ENCODE measurements around the gene PLEKHG7. TPM values are rescaled to one million over a fixed set of nuclear protein-coding genes. Genes with fewer than 3 reads are reported as not detected.
"Not testable (repeated sequence)": the region's sequence is repeated elsewhere in the genome, so short reads cannot be mapped to it uniquely, and the experiment has no call there.

PLEKHG7 gene, protein sequence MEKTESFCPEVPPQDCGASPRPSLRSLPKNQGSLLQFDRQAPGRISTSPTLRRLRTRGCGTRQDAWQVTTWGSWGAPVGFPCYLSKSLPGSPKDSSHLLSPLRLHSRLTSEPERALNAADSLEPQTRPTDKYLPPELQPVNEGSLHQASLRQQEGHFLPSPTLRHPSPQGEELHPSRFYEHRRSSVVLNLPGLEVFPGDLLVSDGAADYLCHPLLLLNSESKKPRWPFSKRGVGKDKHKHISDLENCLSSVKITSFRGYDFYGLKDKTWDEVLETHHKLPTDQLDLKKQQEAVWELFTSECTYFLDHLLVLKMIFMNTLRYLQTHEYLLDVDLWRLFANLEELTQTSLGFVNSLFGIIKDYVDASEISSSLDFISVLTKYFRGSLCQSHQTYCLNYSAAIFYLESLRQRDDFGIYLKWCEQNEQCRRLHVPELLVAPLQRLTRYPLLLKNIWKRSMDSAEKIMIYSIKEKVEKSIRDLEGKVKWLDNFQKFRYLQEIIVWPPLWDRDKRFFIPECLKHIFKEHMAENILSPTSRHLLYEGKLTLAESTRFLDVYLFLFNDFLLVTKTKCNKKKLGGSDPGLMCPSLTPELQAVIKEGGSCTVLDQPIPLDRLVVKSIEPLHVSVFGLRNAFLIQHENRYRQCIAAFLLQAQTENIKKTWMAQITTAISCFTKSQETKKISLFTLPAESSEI
- total RNA-seq: not detected in 2 replicates

DNA sequence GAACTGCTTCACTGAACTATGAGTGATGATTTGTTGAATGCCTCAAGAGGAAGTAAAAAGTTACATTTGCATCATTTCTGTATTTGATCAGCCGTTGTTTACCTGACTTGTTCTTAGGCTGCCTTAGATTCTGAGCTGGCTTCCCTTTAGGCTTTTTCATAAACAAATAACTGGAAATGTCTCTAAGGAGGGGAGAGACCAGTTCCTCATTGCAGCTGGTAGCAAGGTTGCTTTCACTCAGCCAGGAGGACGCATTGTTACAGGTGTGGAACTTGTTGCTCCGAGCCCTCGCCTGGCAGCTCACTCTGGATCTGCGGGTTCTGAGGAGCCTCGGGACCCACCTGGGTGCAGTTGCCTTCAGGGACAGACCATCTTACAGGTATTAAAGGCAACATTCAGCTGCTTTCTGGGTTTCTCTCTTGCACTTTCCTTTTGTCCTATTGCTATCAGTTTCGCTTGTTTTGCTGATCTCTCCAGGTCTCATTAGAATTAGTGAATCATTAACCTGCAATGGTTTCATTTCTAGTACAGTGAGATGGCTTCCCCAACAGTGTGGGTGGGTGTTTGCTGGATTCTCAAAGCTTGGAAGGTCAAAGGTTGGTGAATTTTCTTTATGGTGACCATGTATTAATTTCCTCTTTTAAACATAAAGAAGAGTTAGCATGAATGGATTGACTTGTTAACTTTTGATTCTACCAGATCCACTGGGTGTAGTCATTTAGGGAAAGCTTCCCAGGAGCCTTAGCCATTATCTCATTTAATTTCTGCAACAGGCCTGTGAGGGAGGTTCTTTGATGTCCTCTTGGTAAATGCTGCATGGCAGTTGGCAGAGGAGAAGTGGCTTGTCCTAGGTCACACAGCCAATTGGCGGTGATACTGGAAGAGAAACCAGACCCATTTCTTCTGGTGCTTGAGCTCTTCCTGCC is at the start of gene PLEKHG7:
PLEKHG7 (plus strand) TSS at position 236 of the 926 bp plus-strand sequence. CDS start 3,643 bp downstream, outside the sequence.
- intact Hi-C loops (cut with micrococcal nuclease): no loop called here

DNA sequence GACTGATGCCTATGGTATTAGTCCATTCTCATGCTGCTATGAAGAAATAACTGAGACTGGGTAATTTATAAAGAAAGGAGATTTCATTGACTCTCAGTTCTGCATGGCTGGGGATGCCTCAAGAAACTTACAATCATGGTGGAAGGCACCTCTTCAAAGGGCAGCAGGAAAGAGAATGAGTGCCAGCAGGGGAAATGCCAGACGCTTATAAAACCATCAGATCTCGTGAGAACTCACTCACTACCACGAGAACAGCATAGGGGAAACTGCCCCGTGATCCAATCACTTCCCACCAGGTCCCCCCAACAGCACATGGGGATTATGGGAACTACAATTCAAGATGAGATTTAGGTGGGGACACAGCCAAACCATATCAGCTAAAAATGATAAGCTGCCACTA is 48.5 kb upstream of the PLEKHG7 start:
- intact Hi-C loops (cut with micrococcal nuclease): loop anchor here (5.0 to 10.0 kb wide), 2 partner anchors 507 to 839 kb away; partner anchors contain the start of gene BTG1

DNA sequence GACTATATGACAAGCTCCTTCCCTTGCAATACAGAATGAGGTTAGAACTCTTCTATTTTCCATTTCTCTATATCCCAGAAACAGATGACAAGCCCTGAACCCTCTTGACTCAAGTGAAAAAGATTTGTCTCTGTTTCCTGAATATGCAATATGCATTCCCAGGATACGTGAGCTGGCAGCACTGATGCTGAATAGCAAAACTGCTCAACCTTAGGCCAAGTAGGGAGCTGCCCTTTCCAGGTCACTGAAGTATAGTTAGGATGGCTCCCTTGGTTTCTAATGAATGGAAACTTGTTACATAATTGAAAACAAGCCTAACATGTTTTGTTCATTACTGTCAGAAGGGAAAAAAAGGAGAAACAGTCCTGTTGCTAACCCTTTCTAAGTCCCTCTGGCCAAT is 47.9 kb upstream of the PLEKHG7 start:
- intact Hi-C loops (cut with micrococcal nuclease): loop anchor here (5.0 to 10.0 kb wide), 2 partner anchors 508 to 840 kb away; partner anchors contain the start of gene BTG1

DNA sequence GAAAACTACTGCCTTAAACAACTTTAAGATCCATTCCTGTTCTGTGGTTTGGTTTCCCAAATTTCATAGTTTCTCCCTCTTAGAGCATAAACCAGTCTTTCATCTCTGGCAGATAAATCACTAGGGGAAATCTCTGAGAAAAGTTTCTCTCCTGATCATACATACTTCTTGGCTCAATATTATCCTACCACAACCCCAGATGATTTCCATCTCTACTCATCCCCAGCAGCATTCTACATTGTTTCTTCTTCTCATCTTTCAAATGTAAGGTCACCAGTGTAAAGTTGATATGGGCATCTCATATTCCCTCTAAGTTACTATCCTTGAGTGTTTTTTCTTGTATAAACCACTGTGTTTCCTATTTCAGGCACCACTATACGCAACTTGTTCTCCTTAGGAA is 45.9 kb upstream of the PLEKHG7 start:
- intact Hi-C loops (cut with micrococcal nuclease): loop anchor here (10.0 kb wide), 1 partner anchor 842 kb away; no protein-coding TSS in a partner anchor

DNA sequence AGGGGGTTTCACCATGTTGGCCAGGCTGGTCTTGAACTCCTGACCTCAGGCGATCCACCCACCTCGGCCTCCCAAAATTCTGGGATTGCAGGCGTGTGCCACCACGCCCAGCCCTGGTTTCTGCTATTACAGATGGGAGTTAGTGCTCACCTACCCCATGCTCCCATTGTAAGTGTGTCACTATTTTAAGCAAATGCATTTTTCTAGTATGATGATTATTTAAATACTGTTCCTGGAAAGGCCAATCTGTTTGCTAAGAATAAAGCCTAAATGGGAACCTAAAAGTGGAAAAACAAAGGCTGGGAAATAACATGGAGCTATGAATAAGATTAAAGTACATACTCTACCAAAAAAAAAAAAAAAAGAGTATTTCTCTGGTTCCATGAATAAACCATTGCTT is 45.0 kb upstream of the PLEKHG7 start:
- intact Hi-C loops (cut with micrococcal nuclease): loop anchor here (10.0 kb wide), 1 partner anchor 843 kb away; no protein-coding TSS in a partner anchor

DNA sequence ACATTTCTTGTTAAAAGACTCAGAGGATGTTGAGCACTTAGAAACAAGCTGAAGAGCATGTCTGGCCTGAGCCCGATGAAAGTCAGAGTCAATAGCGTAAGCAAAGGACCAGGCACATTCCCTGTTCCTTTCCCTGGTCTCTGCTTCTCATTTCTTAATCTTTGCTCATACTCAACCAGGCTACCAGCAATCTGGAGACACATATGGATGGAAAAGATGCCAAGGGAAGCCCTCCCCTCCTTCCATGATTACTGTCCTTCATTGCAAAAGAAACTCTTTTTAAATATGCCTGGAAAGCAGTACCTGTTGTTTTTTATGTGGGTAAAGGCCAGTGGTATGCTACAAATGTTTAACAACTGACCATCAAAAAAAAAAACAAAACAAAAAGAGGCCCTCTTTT is 44.2 kb upstream of the PLEKHG7 start:
- intact Hi-C loops (cut with micrococcal nuclease): loop anchor here (10.0 kb wide), 1 partner anchor 844 kb away; no protein-coding TSS in a partner anchor

DNA sequence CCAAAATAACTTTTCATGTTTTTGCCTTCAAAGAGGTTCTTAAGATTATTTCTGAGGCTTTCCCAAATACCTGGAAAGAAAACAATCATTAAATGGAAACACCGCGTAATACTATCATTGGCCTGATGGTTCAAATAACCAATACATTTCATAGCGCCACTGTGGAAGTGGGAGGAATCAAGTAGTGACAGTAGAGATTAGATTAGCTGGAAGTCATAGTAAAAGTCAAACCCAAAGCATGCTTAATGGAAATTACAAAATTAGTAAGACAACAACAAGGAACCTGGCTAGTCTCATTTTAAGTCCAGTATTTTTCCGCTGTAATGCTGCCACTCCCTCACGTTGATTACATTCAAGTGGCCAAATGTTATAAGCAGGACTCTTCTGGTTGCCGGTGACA is 41.5 kb upstream of the PLEKHG7 start:
- intact Hi-C loops (cut with micrococcal nuclease): no loop called here

DNA sequence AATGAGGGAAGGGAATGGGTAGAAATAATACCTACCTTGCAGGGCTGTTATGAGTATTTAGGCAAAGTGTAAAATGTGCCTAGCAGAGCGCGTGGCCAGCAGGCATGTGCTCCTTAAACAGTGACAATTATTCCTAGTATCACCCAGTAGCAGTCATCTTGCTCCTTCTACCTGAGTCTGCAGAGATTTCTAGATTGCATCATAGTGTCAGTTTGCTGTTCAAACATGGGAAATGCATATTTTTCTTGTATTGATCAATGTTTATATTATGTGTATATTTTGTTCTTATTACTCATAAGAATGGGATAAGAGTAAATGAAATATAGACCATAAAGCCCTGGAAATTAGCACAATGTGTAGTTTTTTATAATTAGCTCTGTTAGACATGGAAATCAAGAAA is 37.3 kb upstream of the PLEKHG7 start:
- intact Hi-C loops (cut with micrococcal nuclease): no loop called here

DNA sequence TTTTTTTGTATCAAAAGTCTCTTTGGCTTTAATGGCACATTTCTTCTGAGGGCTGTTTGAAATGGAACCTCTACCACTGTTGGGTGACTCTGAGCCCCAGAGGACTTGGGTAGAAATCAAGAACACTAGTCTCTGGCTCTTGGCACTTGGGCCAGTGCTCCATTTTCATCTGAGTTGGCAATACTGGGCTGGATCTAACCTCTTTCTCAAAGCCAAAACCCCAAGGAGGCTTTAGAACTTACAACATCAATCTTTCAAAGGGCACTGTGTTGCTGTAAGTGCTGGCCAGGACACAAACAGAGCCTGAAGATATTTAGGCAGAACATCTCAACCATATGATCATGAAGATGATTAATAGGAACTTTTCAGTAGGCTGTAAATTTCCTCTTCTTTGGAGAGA is 34.0 kb upstream of the PLEKHG7 start:
- intact Hi-C loops (cut with micrococcal nuclease): no loop called here

DNA sequence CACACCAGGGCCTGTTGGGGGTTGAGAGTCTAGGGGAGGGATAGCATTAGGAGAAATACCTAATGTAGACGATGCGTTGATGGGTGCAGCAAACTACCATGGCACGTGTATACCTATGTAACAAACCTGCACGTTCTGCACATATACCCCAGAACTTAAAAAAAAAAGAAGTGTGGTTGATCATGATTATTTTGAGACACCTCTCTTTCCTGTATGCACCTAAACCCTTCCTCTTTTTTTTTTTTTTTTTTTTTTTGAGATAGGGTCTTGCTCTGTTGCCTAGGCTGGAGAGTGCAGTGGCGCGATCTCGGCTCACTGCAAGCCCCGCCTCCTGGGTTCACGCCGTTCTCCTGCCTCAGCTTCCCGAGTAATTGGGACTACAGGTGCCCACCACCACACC is 31.3 kb upstream of the PLEKHG7 start:
- intact Hi-C loops (cut with micrococcal nuclease): not testable (repeated sequence)

DNA sequence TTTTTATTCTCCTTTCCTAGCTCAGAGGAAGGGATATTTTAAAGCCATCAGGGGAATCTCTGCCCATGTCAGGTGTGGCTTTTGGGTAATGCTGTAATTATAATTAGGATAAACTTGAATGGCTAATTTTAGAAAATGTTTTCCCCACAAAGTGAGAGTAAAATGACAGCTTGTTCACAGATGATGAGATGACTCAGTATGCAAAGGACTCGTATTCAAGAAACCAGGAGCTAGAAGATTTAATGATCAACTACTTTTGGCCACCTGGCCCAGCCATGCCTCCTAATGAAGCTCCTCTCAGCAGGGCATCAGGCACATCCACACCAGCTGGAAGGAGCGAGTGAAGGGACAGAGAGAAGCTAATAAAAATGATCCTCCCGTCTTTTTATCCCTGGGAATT is 29.0 kb upstream of the PLEKHG7 start:
- intact Hi-C loops (cut with micrococcal nuclease): no loop called here

DNA sequence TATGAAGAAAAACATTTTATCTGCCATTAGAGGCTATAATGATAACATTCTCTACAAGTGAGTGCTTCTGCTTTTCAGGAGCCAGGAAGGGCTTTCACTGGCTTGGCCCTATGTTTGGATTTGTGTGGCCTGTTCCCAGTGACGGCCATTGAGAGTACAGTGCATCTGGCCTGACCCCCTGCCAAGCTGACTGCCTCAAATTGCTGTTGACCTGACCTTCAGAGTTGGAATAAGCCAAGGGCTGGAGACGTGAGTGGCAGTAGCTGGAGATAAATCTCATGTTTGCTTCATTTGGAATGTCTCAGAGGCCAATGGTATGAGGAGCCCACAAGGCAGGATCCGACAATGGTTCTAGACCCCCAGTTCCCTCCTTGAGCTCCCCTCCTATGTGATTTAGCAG is 28.3 kb upstream of the PLEKHG7 start:
- intact Hi-C loops (cut with micrococcal nuclease): no loop called here

DNA sequence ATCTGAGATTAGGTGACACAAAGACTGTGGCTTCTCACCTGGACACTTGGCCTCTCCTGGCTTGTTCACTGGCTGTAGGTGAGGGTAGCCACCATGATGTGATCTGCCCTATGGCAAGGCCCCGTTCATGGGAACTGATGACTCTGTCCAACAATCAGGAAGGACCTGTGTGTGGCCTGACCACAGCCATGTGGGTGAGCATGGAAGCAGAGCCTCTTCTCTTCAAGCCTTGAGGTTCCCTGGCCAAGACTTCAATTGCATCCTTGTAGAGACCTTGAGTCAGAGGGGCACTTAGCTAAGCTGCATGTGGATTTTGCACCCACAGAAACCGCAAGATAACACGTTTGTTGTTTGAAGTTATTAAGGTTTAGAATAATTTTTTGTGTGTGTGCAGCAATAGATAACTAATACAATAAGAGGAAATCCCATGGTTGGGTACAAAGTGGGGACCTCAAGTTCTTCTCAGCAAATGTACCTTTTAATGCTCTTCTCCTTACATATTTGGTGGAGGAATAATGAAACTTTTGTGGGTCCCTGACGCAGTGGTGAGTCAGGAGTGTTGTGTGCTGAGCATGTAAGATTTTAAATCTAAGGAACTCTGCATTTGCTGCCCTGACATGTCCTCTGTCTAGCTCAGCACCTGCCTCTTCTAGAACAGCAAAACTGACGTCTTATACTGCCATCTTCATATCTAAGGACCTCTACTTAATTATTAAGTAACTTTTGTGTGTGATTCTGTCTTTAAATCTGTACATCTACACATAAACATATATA is 27.5 kb upstream of the PLEKHG7 start:
- intact Hi-C loops (cut with micrococcal nuclease): no loop called here

DNA sequence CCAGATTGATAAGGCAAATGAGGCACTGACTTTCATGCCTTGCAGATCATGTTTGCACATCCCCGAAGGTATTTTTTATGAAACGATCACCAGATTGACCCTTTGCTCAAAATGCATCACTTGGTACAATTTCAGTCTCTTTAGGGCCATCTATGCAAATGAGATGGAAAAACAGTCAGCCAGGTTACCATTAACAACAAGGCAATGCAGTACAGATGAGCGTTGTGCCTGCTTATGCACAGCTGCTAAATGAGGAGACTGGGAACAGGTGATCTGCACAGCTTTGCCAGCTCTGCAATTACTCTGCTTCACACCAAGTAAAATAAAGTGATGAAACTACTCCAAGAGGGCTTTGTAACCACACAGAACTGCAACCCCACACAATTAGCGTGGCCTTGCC is 26.1 kb upstream of the PLEKHG7 start:
- intact Hi-C loops (cut with micrococcal nuclease): no loop called here

DNA sequence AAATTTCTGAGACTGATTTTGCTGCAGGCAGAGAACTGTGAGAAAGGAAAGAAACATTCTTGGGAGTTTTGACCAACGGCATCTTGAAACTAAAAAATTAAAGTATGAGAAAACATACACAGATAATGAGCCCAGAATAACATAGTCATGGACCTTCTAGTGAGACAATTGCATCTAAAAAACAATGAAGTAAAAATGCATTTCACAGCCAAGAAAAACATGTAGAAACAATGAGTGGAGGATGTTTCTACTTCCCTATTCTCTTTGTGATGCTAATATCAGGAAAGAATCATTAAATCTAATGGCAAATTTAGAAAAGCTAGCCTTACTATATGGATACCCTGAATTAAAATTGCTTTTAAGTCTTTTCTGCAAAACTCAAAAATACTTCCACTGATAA is 12.2 kb upstream of the PLEKHG7 start:
- intact Hi-C loops (cut with micrococcal nuclease): no loop called here

DNA sequence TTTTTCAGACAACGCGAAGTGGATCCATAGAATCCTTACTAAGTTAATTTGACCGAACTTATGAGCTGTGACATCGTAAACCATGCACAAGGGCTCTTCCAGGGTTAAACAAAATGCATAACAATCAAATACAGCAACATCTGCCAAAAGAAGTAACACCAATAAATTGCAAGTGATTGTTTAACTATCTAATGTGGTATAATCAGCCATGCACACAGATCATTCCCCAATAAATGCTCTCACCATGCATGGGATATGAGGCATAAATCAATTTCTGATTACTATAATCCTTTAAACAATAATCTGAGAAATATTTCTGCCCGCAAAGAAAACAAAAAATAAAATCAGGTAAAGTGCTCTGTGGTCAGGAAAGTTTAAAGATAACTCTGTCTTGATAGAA is 7.7 kb upstream of the PLEKHG7 start:
- intact Hi-C loops (cut with micrococcal nuclease): no loop called here

DNA sequence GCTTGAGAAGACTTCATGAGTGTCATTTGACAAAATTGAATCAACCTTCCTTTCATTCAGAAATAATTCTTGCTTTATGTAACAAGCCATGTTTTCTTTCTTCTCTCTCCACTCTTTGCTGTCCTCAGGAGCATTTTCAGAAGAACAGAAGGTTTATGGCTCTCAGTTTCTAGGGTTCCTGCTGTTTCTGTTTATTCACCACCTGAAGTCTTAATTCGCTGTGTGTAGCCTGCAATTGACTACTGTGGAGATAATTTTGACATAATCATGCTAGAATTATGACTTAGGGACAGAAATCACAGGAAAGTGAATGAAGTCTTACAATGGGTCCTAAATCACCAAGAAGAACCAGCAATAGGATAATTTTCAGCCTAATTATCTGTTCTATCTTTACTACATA is 7.2 kb upstream of the PLEKHG7 start:
- intact Hi-C loops (cut with micrococcal nuclease): no loop called here

DNA sequence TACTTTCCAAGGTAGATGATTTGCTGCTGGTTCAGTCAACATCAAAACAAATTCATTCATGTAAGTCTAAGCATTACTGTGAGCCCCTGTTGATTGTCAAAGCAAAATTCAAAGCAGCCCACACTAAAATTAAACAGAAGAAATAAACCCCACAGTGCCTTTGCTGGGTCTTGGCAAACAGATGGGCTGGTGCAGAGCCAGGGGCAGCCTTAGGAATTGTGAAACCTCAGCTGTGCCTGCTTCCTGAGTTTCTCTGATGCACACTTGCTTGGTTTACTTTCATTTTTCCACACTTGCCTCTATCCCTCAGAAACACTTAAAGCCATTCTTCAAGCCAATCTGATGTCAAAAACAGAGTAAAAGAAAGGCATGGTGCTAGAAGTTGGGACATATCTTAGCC is 6.6 kb upstream of the PLEKHG7 start:
- intact Hi-C loops (cut with micrococcal nuclease): no loop called here

DNA sequence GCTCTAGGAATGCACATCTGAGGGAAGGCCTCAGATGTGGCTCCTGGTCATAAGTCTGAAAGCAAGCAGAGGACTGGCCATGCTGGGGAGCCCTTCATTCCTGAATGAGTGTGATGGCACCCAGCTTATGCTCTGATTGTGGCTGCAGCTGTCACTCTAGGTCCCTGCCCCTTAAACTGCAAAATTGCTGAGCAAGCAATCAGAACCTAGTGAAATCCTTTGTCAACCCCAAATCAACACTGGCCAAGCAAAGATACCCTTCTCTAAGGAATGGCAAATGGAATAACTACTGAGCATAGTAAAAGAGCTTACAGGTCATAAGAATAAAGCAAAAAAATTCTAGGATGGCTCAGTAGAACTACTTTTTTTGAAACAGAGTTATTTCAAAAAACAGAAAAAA is 4.3 kb upstream of the PLEKHG7 start:
- intact Hi-C loops (cut with micrococcal nuclease): no loop called here

DNA sequence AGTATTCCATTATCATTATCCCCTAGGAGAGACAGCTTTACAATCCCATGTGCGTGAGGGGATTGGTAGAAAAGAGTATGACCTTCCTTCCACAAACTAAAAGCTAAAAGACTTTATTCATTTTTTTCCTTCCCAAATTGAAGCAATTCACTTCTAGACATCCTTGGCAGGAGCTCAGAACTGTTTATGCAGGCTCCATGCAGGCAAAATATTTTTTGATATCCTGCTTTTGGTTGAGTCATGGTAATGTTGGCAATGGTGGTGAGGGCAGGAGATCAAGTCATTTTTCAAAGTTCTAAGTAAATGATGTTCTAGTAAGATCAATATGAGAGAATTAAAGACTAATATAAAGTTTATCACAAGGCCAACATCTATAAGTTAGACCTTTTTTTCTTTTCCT is 1.3 kb upstream of the PLEKHG7 start:
- intact Hi-C loops (cut with micrococcal nuclease): no loop called here

DNA sequence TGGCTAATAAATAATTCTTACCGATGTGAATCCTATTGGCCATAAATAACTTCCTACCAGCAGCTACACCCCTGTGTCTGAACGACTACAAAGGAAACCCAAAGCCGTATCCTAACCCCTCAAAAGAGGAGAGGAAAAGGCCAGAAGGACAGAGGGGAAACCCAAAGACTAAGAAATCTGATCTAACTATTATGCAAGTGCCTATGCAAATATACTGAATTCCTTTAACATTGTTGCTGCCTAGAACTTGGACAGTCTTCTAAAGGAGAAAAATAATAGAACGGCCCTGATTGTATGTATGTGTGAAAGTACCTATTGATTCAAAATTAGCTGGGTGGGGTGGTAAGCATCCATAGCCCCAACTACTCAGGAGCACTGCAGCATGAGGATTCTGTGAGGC is 997 bp downstream of the PLEKHG7 start:
- intact Hi-C loops (cut with micrococcal nuclease): no loop called here

Measured in T-helper 2 cell treated with Interferon-gamma antibody and Interleukin-4, amounts not matched to agents 100 ng/mL and 5 ng/mL, for 36 hours (primary cell).